WERI-Rb-1 (cell line): ENCODE results near the gene RASA3.

Experiments used
- DNase-seq: peaks from one replicate; pipeline ENCODE4 v3.0.0-alpha.2; 2020
- H3K27ac ChIP-seq: fragments of 250-450 bp; sonication (Bioruptor Pico); 2 replicates; pipeline ENCODE4 v1.5.1; 2020; ENCODE audit warnings: mild to moderate bottlenecking, moderate library complexity
- H3K27me3 ChIP-seq: fragments of 250-450 bp; sonication (Bioruptor Pico); 2 replicates; pipeline ENCODE4 v1.5.1; 2021; ENCODE audit warnings: mild to moderate bottlenecking, low read depth, moderate library complexity; ENCODE audit not compliant: insufficient read depth, severe bottlenecking
- H3K36me3 ChIP-seq: fragments of 250-450 bp; sonication (Bioruptor Pico); 2 replicates; pipeline ENCODE4 v1.5.1; 2020; ENCODE audit warnings: mild to moderate bottlenecking, moderate library complexity
- H3K4me3 ChIP-seq: 2 replicates; pipeline ENCODE4 v1.5.1; 2011; ENCODE audit warnings: low read depth, mild to moderate bottlenecking, control low read depth, low read length
- H3K9me3 ChIP-seq: fragments of 250-450 bp; sonication (Bioruptor Pico); 2 replicates; pipeline ENCODE4 v1.5.1; 2021; ENCODE audit warnings: mild to moderate bottlenecking, moderate library complexity; ENCODE audit not compliant: severe bottlenecking
- CTCF ChIP-seq: IDR thresholded peaks from 2 replicates; pipeline ENCODE4 v1.5.1; 2011; ENCODE audit warnings: low read depth, mild to moderate bottlenecking, control low read depth, inconsistent platforms, low read length

RASA3 gene

GRCh38 chr13:113981194-113981605 is 151.2 kb downstream of the RASA3 start:
- no peak overlapping the region for H3K27ac ChIP-seq
- peaks cover 10% of the 10 kb centered on the region; the same call in 1 of the 2 replicates for H3K36me3 ChIP-seq
- H3K27me3 ChIP-seq = no peaks in the 10 kb centered on the region
- H3K9me3 ChIP-seq = no peaks in the 10 kb centered on the region
- DNase-seq = no peak
- no peak for TF ChIP-seq CTCF
- H3K4me3 ChIP-seq = no peak overlapping the region

GRCh38 chr13:113980489-113981064 is 151.8 kb downstream of the RASA3 start:
- Histone ChIP-seq H3K9me3 (no peaks in the 10 kb centered on the region), H3K36me3 (peaks cover 10% of the 10 kb centered on the region), H3K4me3 (no peak overlapping the region), H3K27me3 (no peaks in the 10 kb centered on the region), H3K27ac (no peak overlapping the region)
- TF ChIP-seq CTCF = no peak
- DNase-seq = no peak

GRCh38 chr13:113979791-113980471 is 152.5 kb downstream of the RASA3 start:
- TF ChIP-seq CTCF = no peak
- no peaks in the 10 kb centered on the region for H3K9me3 ChIP-seq
- H3K36me3 ChIP-seq = peaks cover 12% of the 10 kb centered on the region
- no peak overlapping the region for H3K27ac ChIP-seq
- no peak for DNase-seq
- no peaks in the 10 kb centered on the region for H3K27me3 ChIP-seq
- no peak overlapping the region for H3K4me3 ChIP-seq

GRCh38 chr13:113978741-113979481 is 153.5 kb downstream of the RASA3 start:
- Histone ChIP-seq H3K27me3 (no peaks in the 10 kb centered on the region), H3K9me3 (no peaks in the 10 kb centered on the region), H3K4me3 (no peak overlapping the region), H3K27ac (no peak overlapping the region), H3K36me3 (peaks cover 12% of the 10 kb centered on the region)
- DNase-seq = no peak
- TF ChIP-seq CTCF = no peak

- H3K27ac ChIP-seq = no peak overlapping the region
- DNase-seq = no peak
- no peak overlapping the region for H3K4me3 ChIP-seq
- peaks cover 12% of the 10 kb centered on the region for H3K36me3 ChIP-seq
- H3K27me3 ChIP-seq = no peaks in the 10 kb centered on the region
- TF ChIP-seq CTCF = no peak
- H3K9me3 ChIP-seq = no peaks in the 10 kb centered on the region
Measured at GRCh38 chr13:113977976-113978375, 154.4 kb downstream of the RASA3 start.
